ENCODE measurements around the gene NLGN1. TPM values are rescaled to one million over a fixed set of nuclear protein-coding genes. Genes with fewer than 3 reads are reported as not detected.
A peak's percentile ranks its signal among the peaks of the same experiment; 100 is the strongest.

The NLGN1 gene
- total and polyA plus RNA-seq, 11 donors = 1.8 to 27.6 (median 15.5) TPM

GRCh38 chr3:174332391-174332790, 934.8 kb downstream of the NLGN1 start:
- intact Hi-C loops (cut with DNase I) = no loop called here
- Histone ChIP-seq H3K4me1 (peaks cover 0 to 25% (median 0%) of the 10 kb centered on the region in 12 donors), H3K27me3 (no peaks in the 10 kb centered on the region), H3K27ac (peak overlapping the region in 1 of 12 donors; percentile 88), H3K36me3 (no peaks in the 10 kb centered on the region), H3K9me3 (no peaks in the 10 kb centered on the region), H3K4me3 (no peak overlapping the region)
- ATAC-seq = peak in 1 of 4 donors; percentile 30
- TF ChIP-seq CTCF (IDR thresholded peaks at IDR 0.05) (no peak), POLR2A (IDR thresholded peaks at IDR 0.05) (no peak)
- 68 to 79% (median 73%) methylated on average over 2 of the region's 2 CpGs for WGBS, 4 donors
- no peak for DNase-seq

GRCh38 chr3:174333640-174334039, 936.1 kb downstream of the NLGN1 start:
- 63 to 72% (median 66%) methylated on average over 2 of the region's 2 CpGs for WGBS, 4 donors

GRCh38 chr3:174334111-174334510, 936.6 kb downstream of the NLGN1 start:
- ATAC-seq (no peak), DNase-seq (no peak)
- 77 to 79% (median 78%) methylated on average over 3 of the region's 3 CpGs for WGBS, 4 donors
- Histone ChIP-seq H3K36me3 (no peaks in the 10 kb centered on the region), H3K9me3 (no peaks in the 10 kb centered on the region), H3K4me1 (peaks cover 0 to 29% (median 0%) of the 10 kb centered on the region in 12 donors), H3K4me3 (no peak overlapping the region), H3K27me3 (no peaks in the 10 kb centered on the region), H3K27ac (no peak overlapping the region)
- TF ChIP-seq POLR2A (IDR thresholded peaks at IDR 0.05) = no peak
- TF ChIP-seq CTCF (IDR thresholded peaks at IDR 0.05) = no peak
- intact Hi-C loops (cut with DNase I) = no loop called here

More at GRCh38 chr3:174333640-174334039, 936.1 kb downstream of the NLGN1 start:
- Histone ChIP-seq H3K36me3 (no peaks in the 10 kb centered on the region), H3K9me3 (no peaks in the 10 kb centered on the region), H3K27ac (no peak overlapping the region), H3K4me1 (peaks cover 0 to 28% (median 0%) of the 10 kb centered on the region in 12 donors), H3K4me3 (no peak overlapping the region), H3K27me3 (no peaks in the 10 kb centered on the region)
- TF ChIP-seq CTCF (IDR thresholded peaks at IDR 0.05) = no peak
- no peak for TF ChIP-seq POLR2A (IDR thresholded peaks at IDR 0.05)
- intact Hi-C loops (cut with DNase I) = no loop called here
- DNase-seq = no peak
- no peak for ATAC-seq

- WGBS, 4 donors = 89 to 97% (median 90%) methylated on average over 1 of the region's 1 CpG
- TF ChIP-seq CTCF (IDR thresholded peaks at IDR 0.05) = no peak
- TF ChIP-seq POLR2A (IDR thresholded peaks at IDR 0.05) = no peak
- H3K9me3 ChIP-seq = no peaks in the 10 kb centered on the region
- H3K4me1 ChIP-seq = peaks cover 0 to 26% (median 0%) of the 10 kb centered on the region in 12 donors
- DNase-seq = no peak
- no peaks in the 10 kb centered on the region for H3K27me3 ChIP-seq
- no peak overlapping the region for H3K4me3 ChIP-seq
- no peaks in the 10 kb centered on the region for H3K36me3 ChIP-seq
- no peak overlapping the region for H3K27ac ChIP-seq
- no peak for ATAC-seq
- intact Hi-C loops (cut with DNase I) = loop anchor here in 1 of 10 donors (5.0 kb wide), 1 partner anchor 578 kb away; no protein-coding TSS in a partner anchor
These were observed 937.8 kb downstream of the NLGN1 start for GRCh38 chr3:174335324-174335723.

Measured in heart left ventricle (tissue), 16 donors.